HepG2 (cell line): ENCODE results near the gene BBC3. TPM values are rescaled to one million over a fixed set of nuclear protein-coding genes. Genes with fewer than 3 reads are reported as not detected.

Experiments
- ATF7-NPFF ChIP-seq: sonication (generic); formaldehyde crosslinking; IDR thresholded peaks from 2 replicates; pipeline ENCODE4 v1.8.1; 2023; ENCODE audit warnings: mild to moderate bottlenecking, low read depth, missing genetic modification reagents, moderate library complexity
- BRCA1 ChIP-seq: sonication (generic); formaldehyde crosslinking; IDR thresholded peaks from 2 replicates; pipeline ENCODE4 v1.4.0; 2020; ENCODE audit warnings: missing genetic modification reagents
- DMAP1 ChIP-seq: IDR thresholded peaks from 2 replicates; pipeline ENCODE4 v1.6.1; 2016
- DPF2 ChIP-seq: sonication (generic); formaldehyde crosslinking; IDR thresholded peaks from 2 replicates; pipeline ENCODE4 v1.4.0; 2020; ENCODE audit warnings: mild to moderate bottlenecking, low read depth, missing genetic modification reagents, borderline replicate concordance
- DR1 ChIP-seq: sonication (generic); formaldehyde crosslinking; IDR thresholded peaks from 2 replicates; pipeline ENCODE4 v1.8.0; 2021; ENCODE audit warnings: mild to moderate bottlenecking, missing genetic modification reagents, inconsistent platforms
- ESRRA ChIP-seq: sonication (generic); formaldehyde crosslinking; IDR thresholded peaks from 2 replicates; pipeline ENCODE4 v1.5.1; 2020; ENCODE audit warnings: mild to moderate bottlenecking, low read depth, missing genetic modification reagents
- GATAD1 ChIP-seq: IDR thresholded peaks from 2 replicates; pipeline ENCODE4 v1.6.1; 2016; ENCODE audit warnings: missing genetic modification reagents, missing compliant biosample characterization
- GATAD2A ChIP-seq: IDR thresholded peaks from 2 replicates; pipeline ENCODE4 v1.6.1; 2016
- HDAC1 ChIP-seq: sonication (generic); formaldehyde crosslinking; IDR thresholded peaks from 2 replicates; pipeline ENCODE4 v1.5.1; 2020; ENCODE audit warnings: mild to moderate bottlenecking, missing genetic modification reagents
- HOXA7 ChIP-seq: sonication (generic); formaldehyde crosslinking; IDR thresholded peaks from 2 replicates; pipeline ENCODE4 v1.8.1; 2022; ENCODE audit warnings: mild to moderate bottlenecking, missing genetic modification reagents, moderate library complexity
- KDM2A ChIP-seq: sonication (generic); formaldehyde crosslinking; IDR thresholded peaks from 2 replicates; pipeline ENCODE4 v1.4.0; 2020; ENCODE audit warnings: low read depth, missing genetic modification reagents, borderline replicate concordance
- KDM6A ChIP-seq: IDR thresholded peaks from 2 replicates; pipeline ENCODE4 v1.6.1; 2016; ENCODE audit warnings: low read depth
- KMT2A ChIP-seq: sonication (generic); formaldehyde crosslinking; IDR thresholded peaks from 2 replicates; pipeline ENCODE4 v1.4.0; 2020; ENCODE audit warnings: missing genetic modification reagents
- POLR2A ChIP-seq, 2 experiments: IDR thresholded peaks; 2 replicates each; pipeline ENCODE4 v1.6.1; 2011; ENCODE audit warnings: low read depth in 2 of 2, low read length in 2 of 2, mild to moderate bottlenecking in 1 of 2, moderate library complexity in 1 of 2; ENCODE audit not compliant: insufficient read depth in 1 of 2
- RELA ChIP-seq: sonication (generic); formaldehyde crosslinking; IDR thresholded peaks from 2 replicates; pipeline ENCODE4 v1.4.0; 2020; ENCODE audit warnings: missing genetic modification reagents
- REPIN1 ChIP-seq: sonication (generic); formaldehyde crosslinking; IDR thresholded peaks from 2 replicates; pipeline ENCODE4 v1.8.0; 2022; ENCODE audit warnings: missing genetic modification reagents, low read depth, mild to moderate bottlenecking, borderline replicate concordance
- ZC3H13 ChIP-seq: sonication (generic); formaldehyde crosslinking; IDR thresholded peaks from 2 replicates; pipeline ENCODE4 v1.8.1; 2023; ENCODE audit warnings: mild to moderate bottlenecking, missing genetic modification reagents, moderate library complexity
- ZFP37 ChIP-seq: sonication (generic); formaldehyde crosslinking; IDR thresholded peaks from 2 replicates; pipeline ENCODE4 v1.4.0; 2020; ENCODE audit warnings: missing genetic modification reagents, borderline replicate concordance
- ZNF207 ChIP-seq: fragments of 450-650 bp; IDR thresholded peaks from 2 replicates; pipeline ENCODE4 v1.6.1; 2016; ENCODE audit warnings: antibody characterized with exemption, borderline replicate concordance
- ZNF335 ChIP-seq: sonication (generic); formaldehyde crosslinking; IDR thresholded peaks from 2 replicates; pipeline ENCODE4 v1.4.0; 2020; ENCODE audit warnings: missing genetic modification reagents
- ZNF850 ChIP-seq: sonication (generic); formaldehyde crosslinking; conservative IDR thresholded peaks from 2 replicates; pipeline ENCODE4 v1.9.0; 2021; ENCODE audit warnings: mild to moderate bottlenecking, missing genetic modification reagents
- polyA plus RNA-seq, 8 experiments: library from polyadenylated mRNA; depleted of rRNA in 3 of 8; stranded (reverse) in 7 of 8; unstranded in 1 of 8; fragments of >200 nt; fragmentation: Illumina TruSeq in 4 of 8; extraction: Trizol in 4 of 8; gene quantifications; 2 replicates each; pipeline versions ENCODE4 v1.2.1 to v1.2.3, GENCODE V29; 2011 to 2016; ENCODE audit warnings: low read depth in 4 of 8, missing spikeins in 1 of 8, mixed read lengths in 1 of 8; ENCODE audit not compliant: insufficient read depth in 1 of 8
- total RNA-seq, 5 experiments: library from RNA; depleted of rRNA; stranded (reverse); fragments of >200 nt; fragmentation: Illumina TruSeq; extraction: Trizol; gene quantifications; 2 replicates each; pipeline ENCODE4 v1.2.3, GENCODE V29; 2016; ENCODE audit warnings: low read depth in 1 of 5
- TF ChIP-seq, protein P1 (sequence below): sonication (generic); formaldehyde crosslinking; IDR thresholded peaks from 2 replicates; pipeline ENCODE4 v1.4.0; 2020; ENCODE audit warnings: mild to moderate bottlenecking, missing genetic modification reagents, borderline replicate concordance

Gene BBC3
- total and polyA plus RNA-seq, 2 of the 13 experiments (the other 11 are each of a cell fraction or from before 2014, with no cell fraction given) = 6.1 to 8.8 TPM

GRCh38 chr19:47240996-47241918 is 10.3 kb upstream of the BBC3 start (continued):
- TF ChIP-seq REPIN1 (CRISPR knock-in tag) = 0 out of 2 replicates have a peak, but pooled peaks have one; percentile 30
- no peak for TF ChIP-seq BRCA1 (CRISPR knock-in tag)
- 0 out of 2 replicates have a peak, but pooled peaks have one; percentile 10 for TF ChIP-seq ZNF207
- no peak for TF ChIP-seq DPF2 (CRISPR knock-in tag)
- peak; percentile 74; the same call in 1 of the 2 replicates for TF ChIP-seq HOXA7
- TF ChIP-seq GATAD1 (CRISPR knock-in tag) = peak; percentile 44; the same call in 1 of the 2 replicates
- TF ChIP-seq HDAC1 = peak; percentile 9; the same call in 1 of the 2 replicates
- 0 out of 2 replicates have a peak, but pooled peaks have one; percentile 20 for TF ChIP-seq KDM6A (CRISPR knock-in tag)
- no peak for TF ChIP-seq KMT2A (CRISPR knock-in tag)
- TF ChIP-seq ZNF335 (CRISPR knock-in tag) = 0 out of 2 replicates have a peak, but pooled peaks have one; percentile 50
- TF ChIP-seq GATAD2A (CRISPR knock-in tag) = peak; percentile 36; the same call in 1 of the 2 replicates
- TF ChIP-seq DR1 (CRISPR knock-in tag) = no peak
- no peak for TF ChIP-seq ESRRA (CRISPR knock-in tag)
- no peak for TF ChIP-seq RELA (CRISPR knock-in tag)
- TF ChIP-seq ATF7-NPFF (CRISPR knock-in tag) = no peak
- 0 out of 4 replicates have a peak, but pooled peaks of 1 of the 2 experiments have one; percentile 27 for TF ChIP-seq POLR2A (IDR thresholded peaks at IDR 0.05; ENCODE audit: insufficient read depth in 1 of 2, low read depth in 2 of 2, low read length in 2 of 2)
- peak; percentile 61; the same call in 1 of the 2 replicates for TF ChIP-seq ZC3H13
- no peak for TF ChIP-seq ZFP37 (CRISPR knock-in tag)
- TF ChIP-seq, protein P1, sequence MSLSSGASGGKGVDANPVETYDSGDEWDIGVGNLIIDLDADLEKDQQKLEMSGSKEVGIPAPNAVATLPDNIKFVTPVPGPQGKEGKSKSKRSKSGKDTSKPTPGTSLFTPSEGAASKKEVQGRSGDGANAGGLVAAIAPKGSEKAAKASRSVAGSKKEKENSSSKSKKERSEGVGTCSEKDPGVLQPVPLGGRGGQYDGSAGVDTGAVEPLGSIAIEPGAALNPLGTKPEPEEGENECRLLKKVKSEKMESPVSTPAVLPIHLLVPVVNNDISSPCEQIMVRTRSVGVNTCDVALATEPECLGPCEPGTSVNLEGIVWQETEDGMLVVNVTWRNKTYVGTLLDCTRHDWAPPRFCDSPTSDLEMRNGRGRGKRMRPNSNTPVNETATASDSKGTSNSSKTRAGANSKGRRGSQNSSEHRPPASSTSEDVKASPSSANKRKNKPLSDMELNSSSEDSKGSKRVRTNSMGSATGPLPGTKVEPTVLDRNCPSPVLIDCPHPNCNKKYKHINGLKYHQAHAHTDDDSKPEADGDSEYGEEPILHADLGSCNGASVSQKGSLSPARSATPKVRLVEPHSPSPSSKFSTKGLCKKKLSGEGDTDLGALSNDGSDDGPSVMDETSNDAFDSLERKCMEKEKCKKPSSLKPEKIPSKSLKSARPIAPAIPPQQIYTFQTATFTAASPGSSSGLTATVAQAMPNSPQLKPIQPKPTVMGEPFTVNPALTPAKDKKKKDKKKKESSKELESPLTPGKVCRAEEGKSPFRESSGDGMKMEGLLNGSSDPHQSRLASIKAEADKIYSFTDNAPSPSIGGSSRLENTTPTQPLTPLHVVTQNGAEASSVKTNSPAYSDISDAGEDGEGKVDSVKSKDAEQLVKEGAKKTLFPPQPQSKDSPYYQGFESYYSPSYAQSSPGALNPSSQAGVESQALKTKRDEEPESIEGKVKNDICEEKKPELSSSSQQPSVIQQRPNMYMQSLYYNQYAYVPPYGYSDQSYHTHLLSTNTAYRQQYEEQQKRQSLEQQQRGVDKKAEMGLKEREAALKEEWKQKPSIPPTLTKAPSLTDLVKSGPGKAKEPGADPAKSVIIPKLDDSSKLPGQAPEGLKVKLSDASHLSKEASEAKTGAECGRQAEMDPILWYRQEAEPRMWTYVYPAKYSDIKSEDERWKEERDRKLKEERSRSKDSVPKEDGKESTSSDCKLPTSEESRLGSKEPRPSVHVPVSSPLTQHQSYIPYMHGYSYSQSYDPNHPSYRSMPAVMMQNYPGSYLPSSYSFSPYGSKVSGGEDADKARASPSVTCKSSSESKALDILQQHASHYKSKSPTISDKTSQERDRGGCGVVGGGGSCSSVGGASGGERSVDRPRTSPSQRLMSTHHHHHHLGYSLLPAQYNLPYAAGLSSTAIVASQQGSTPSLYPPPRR = 0 out of 2 replicates have a peak, but pooled peaks have one; percentile 29
- TF ChIP-seq ZNF850 = no peak
- 0 out of 2 replicates have a peak, but pooled peaks have one; percentile 25 for TF ChIP-seq DMAP1 (CRISPR knock-in tag)
- peak; percentile 64; the same call in 1 of the 2 replicates for TF ChIP-seq KDM2A
